Body of pancreas (tissue), 4 donors: Measurements from ENCODE around the gene NKD1.

Experiments used
- CTCF ChIP-seq, 7 experiments: fragments of 450-650 bp in 4 of 7; fragments of 200-600 bp in 3 of 7; sonication (generic) in 3 of 7; IDR thresholded peaks; one replicate each; pipeline ENCODE4 v1.5.1; 2016 to 2019; ENCODE audit warnings: antibody characterized with exemption in 7 of 7
- POLR2A ChIP-seq, 3 donors: fragments of 450-650 bp; IDR thresholded peaks; one replicate each; pipeline ENCODE4 v1.6.1; 2016; ENCODE audit warnings: antibody characterized with exemption in 3 of 3, mild to moderate bottlenecking in 2 of 3

- TF ChIP-seq CTCF (IDR thresholded peaks at IDR 0.05) (no peak), POLR2A (IDR thresholded peaks at IDR 0.05) (no peak)
These were observed 47.7 kb downstream of the NKD1 start for GRCh38 chr16:50595859-50596258.
